Transverse colon (tissue), 3 donors: ENCODE results near the gene UBAC2.

Experiments
- CTCF ChIP-seq, 5 experiments: fragments of 200-600 bp in 3 of 5; fragments of 450-650 bp in 2 of 5; sonication (generic) in 3 of 5; IDR thresholded peaks; 1 replicate in 2 of 5; 2 replicates in 3 of 5; pipeline ENCODE4 v1.5.1; 2016 to 2017; ENCODE audit warnings: antibody characterized with exemption in 5 of 5, inconsistent platforms in 3 of 5, mild to moderate bottlenecking in 2 of 5, moderate library complexity in 1 of 5
- POLR2A ChIP-seq: fragments of 450-650 bp; IDR thresholded peaks from one replicate; pipeline ENCODE4 v1.6.1; 2016; ENCODE audit warnings: antibody characterized with exemption, mild to moderate bottlenecking, moderate library complexity

DNA sequence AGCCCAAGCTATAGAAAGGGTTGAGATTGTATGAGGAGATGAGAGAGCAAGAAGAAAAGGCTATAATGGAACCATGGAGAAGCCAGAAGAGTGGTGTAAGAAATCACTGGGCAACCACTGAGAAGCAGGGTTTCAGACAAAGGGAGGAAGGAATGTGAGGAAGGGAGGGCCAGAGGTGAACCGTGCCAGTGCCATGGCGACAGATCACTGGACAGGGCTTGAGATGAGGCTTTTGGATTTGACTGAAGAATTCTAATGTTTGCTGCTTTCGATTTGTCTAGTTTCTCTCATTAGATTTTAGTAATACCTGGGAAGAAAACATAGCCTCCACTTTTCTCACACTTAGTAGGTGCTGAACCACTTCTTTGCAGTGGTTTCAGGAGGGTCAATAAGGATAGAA lies 112.8 kb downstream of the UBAC2 start:
- no peak for TF ChIP-seq CTCF (IDR thresholded peaks at IDR 0.05)
- no peak for TF ChIP-seq POLR2A
